GM11168 (cell line): ENCODE data around the gene CCDC8.
"Not testable (repeated sequence)": the region's sequence is repeated elsewhere in the genome, so short reads cannot be mapped to it uniquely, and the experiment has no call there.

Source experiments
- in situ Hi-C: fragments of 300-500 bp; cut with MboI; formaldehyde crosslinking; loops from one replicate; pipeline ENCODE4 v1.12.0; 2022; ENCODE audit warnings: low sequenced_read_pairs; ENCODE audit not compliant: unreplicated experiment

The CCDC8 gene

GRCh38 chr19:46413262-46414031 lies at the start of gene CCDC8:
Gene CCDC8, minus strand, starts transcription at chr19:46413564. Its CDS starts 754 bp downstream, at chr19:46412810.
- in situ Hi-C loops, result no loop called here

GRCh38 chr19:46461537-46461936 lies 48.2 kb upstream of the CCDC8 start:
- in situ Hi-C loops, result no loop called here

- in situ Hi-C loops, result no loop called here
Observed at GRCh38 chr19:46460981-46461380, 47.6 kb upstream of the CCDC8 start.

GRCh38 chr19:46460055-46460454 lies 46.7 kb upstream of the CCDC8 start:
- in situ Hi-C loops, result no loop called here

- in situ Hi-C loops, result no loop called here
Observed at GRCh38 chr19:46456930-46457329, 43.6 kb upstream of the CCDC8 start.

GRCh38 chr19:46454244-46454643 lies 40.9 kb upstream of the CCDC8 start:
- in situ Hi-C loops, result no loop called here

GRCh38 chr19:46453661-46454060 lies 40.3 kb upstream of the CCDC8 start:
- in situ Hi-C loops, result no loop called here

- in situ Hi-C loops, result no loop called here
Observed at GRCh38 chr19:46452186-46452585, 38.8 kb upstream of the CCDC8 start.

GRCh38 chr19:46451352-46451751 lies 38.0 kb upstream of the CCDC8 start:
- in situ Hi-C loops, result no loop called here

GRCh38 chr19:46450737-46451136 lies 37.4 kb upstream of the CCDC8 start:
- in situ Hi-C loops, result no loop called here

- in situ Hi-C loops, result no loop called here
Observed at GRCh38 chr19:46449228-46449627, 35.9 kb upstream of the CCDC8 start.

GRCh38 chr19:46448601-46449000 lies 35.2 kb upstream of the CCDC8 start:
- in situ Hi-C loops, result no loop called here

- in situ Hi-C loops, result no loop called here
Observed at GRCh38 chr19:46447824-46448223, 34.5 kb upstream of the CCDC8 start.

- in situ Hi-C loops, result no loop called here
Observed at GRCh38 chr19:46447006-46447405, 33.6 kb upstream of the CCDC8 start.

GRCh38 chr19:46446021-46446420 lies 32.7 kb upstream of the CCDC8 start:
- in situ Hi-C loops, result no loop called here

- in situ Hi-C loops, result no loop called here
Observed at GRCh38 chr19:46442808-46443450, 29.6 kb upstream of the CCDC8 start.

GRCh38 chr19:46441866-46442265 lies 28.5 kb upstream of the CCDC8 start:
- in situ Hi-C loops, result no loop called here

GRCh38 chr19:46435689-46436088 lies 22.3 kb upstream of the CCDC8 start:
- in situ Hi-C loops, result not testable (repeated sequence)

- in situ Hi-C loops, result no loop called here
Observed at GRCh38 chr19:46435009-46435408, 21.6 kb upstream of the CCDC8 start.

GRCh38 chr19:46433470-46433869 lies 20.1 kb upstream of the CCDC8 start:
- in situ Hi-C loops, result not testable (repeated sequence)

- in situ Hi-C loops, result no loop called here
Observed at GRCh38 chr19:46431824-46432223, 18.5 kb upstream of the CCDC8 start.

- in situ Hi-C loops, result no loop called here
Observed at GRCh38 chr19:46429999-46430398, 16.6 kb upstream of the CCDC8 start.
